Measurements from ENCODE around the gene C22orf23.
"Not testable (repeated sequence)": the region's sequence is repeated elsewhere in the genome, so short reads cannot be mapped to it uniquely, and the experiment has no call there.

C22orf23 gene

GRCh38 chr22:37981282-37982011 lies 28.0 kb upstream of the C22orf23 start:
- DNase-seq: no peak

- no peak for DNase-seq
Measured at GRCh38 chr22:37979782-37980181, 26.4 kb upstream of the C22orf23 start.

- no peak for DNase-seq
Measured at GRCh38 chr22:37976547-37976946, 23.1 kb upstream of the C22orf23 start.

GRCh38 chr22:37976022-37976421 lies 22.6 kb upstream of the C22orf23 start:
- DNase-seq: not testable (repeated sequence)

GRCh38 chr22:37975153-37975552 lies 21.8 kb upstream of the C22orf23 start:
- DNase-seq: no peak

GRCh38 chr22:37973271-37974170 lies 20.1 kb upstream of the C22orf23 start:
- DNase-seq: no peak

GRCh38 chr22:37972527-37972926 lies 19.1 kb upstream of the C22orf23 start:
- DNase-seq: no peak

GRCh38 chr22:37971475-37972434 lies 18.4 kb upstream of the C22orf23 start:
- no peak for DNase-seq

GRCh38 chr22:37970864-37971263 lies 17.5 kb upstream of the C22orf23 start:
- no peak for DNase-seq

- DNase-seq: no peak
Measured at GRCh38 chr22:37968452-37969251, 15.3 kb upstream of the C22orf23 start.

- no peak for DNase-seq
Measured at GRCh38 chr22:37967637-37968451, 14.4 kb upstream of the C22orf23 start.

- no peak for DNase-seq
Measured at GRCh38 chr22:37967147-37967546, 13.7 kb upstream of the C22orf23 start.

- DNase-seq: no peak
Measured at GRCh38 chr22:37965940-37966664, 12.7 kb upstream of the C22orf23 start.

- DNase-seq: no peak
Measured at GRCh38 chr22:37961062-37961461, 7.7 kb upstream of the C22orf23 start.

- DNase-seq: no peak
Measured at GRCh38 chr22:37959231-37959825, 5.9 kb upstream of the C22orf23 start.

GRCh38 chr22:37957232-37957631 lies 3.8 kb upstream of the C22orf23 start:
- DNase-seq: no peak

- not testable (repeated sequence) for DNase-seq
Measured at GRCh38 chr22:37955825-37956397, 2.5 kb upstream of the C22orf23 start.

GRCh38 chr22:37954686-37955085 lies 1.3 kb upstream of the C22orf23 start:
- no peak for DNase-seq

- no peak for DNase-seq
Measured at GRCh38 chr22:37953062-37953436, 352 bp downstream of the C22orf23 start.

- peak; percentile 3 for DNase-seq
Measured at GRCh38 chr22:37952629-37953028, 772 bp downstream of the C22orf23 start.
